ENCODE measurements around the gene SCNN1A.

Gene SCNN1A

DNA sequence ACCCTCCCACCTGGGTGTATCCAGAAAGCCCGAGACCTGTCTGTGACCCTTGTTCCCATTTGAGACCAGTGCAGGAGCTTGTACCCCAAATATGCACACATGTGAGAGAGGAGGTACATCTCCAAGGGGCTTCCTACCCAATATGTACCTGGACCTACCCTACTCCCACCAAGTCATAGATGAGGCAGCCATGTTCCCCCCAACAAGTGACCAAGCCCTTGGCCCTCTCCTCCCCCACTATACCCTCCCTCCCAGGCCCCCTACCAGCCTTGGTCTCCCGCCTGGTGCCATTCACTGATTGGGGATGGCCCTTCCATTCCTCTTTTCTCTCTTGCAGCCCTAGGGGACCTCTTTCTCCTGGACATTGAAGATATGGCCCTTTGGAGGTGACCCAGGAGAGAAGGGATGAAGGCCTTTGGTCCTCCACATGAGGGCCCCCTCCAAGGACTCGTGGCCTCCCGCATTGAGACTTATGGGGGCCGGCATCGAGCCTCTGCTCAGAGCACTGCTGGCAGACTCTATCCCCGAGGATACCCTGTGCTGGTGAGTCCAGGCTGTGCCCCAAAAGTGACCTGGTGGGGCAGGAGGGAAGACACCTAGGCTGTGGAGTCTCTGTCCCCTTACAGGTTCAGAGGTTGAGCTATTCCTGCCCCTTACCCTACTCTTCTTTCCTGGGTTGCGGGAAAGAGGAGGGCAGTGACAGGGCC lies 63.4 kb downstream of the SCNN1A start:
- H3K27ac ChIP-seq: peak overlapping the region; percentile 95
- DNase-seq (ENCODE audit: low spot score): no peak
- POLR2A ChIA-PET (ENCODE audit: low non-redundant PET): no interaction called here
- TF ChIP-seq, protein P1, sequence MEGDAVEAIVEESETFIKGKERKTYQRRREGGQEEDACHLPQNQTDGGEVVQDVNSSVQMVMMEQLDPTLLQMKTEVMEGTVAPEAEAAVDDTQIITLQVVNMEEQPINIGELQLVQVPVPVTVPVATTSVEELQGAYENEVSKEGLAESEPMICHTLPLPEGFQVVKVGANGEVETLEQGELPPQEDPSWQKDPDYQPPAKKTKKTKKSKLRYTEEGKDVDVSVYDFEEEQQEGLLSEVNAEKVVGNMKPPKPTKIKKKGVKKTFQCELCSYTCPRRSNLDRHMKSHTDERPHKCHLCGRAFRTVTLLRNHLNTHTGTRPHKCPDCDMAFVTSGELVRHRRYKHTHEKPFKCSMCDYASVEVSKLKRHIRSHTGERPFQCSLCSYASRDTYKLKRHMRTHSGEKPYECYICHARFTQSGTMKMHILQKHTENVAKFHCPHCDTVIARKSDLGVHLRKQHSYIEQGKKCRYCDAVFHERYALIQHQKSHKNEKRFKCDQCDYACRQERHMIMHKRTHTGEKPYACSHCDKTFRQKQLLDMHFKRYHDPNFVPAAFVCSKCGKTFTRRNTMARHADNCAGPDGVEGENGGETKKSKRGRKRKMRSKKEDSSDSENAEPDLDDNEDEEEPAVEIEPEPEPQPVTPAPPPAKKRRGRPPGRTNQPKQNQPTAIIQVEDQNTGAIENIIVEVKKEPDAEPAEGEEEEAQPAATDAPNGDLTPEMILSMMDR (conservative IDR thresholded peaks at IDR 0.05; ENCODE audit: low read depth): no peak
- CTCF ChIA-PET: interaction anchor here (0.5 to 1.0 kb wide), 2 partner anchors 11 to 24 kb away, joined by 3 read pairs; no protein-coding TSS in a partner anchor

DNA sequence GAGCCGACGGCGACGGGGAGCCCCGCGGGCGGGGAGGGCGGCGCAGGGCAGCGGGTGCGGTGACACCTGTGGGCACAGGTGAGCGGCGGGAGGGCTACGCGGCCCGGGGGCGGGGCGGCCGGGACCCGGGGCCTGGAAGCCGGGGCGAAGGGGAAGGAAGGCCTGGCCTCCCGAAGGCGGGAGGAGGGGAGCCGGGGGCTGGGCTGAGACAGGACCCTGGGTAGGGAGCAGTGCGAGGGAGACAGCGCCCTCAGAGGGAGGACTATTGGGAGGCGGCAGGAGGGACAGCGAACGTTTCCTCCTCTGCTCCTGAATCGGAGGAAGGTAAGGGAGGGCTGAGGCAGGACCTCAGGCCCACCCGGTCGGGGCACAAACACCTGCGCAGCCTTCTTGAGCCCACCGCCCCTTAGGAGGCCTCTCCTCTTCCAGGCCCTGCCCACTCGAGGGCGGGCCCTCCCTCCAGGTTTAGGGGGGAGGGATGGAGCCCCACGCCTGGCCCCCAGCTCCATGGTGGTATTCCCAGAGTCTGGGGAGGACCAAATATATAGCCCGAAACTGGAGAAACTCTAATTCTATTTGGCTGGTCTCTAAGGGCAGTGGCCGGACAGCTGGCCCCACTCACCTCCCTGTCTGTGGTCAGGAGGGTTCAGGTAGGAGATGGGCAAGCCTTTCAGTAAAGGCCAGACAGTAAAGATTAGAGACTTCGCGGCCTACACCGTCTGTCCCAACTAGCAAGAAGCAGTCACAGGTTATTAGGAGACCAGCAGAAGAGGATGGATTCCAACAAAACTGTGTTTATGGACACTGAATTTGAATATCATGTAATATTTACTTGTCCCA lies 64.4 kb downstream of the SCNN1A start:
- peak overlapping the region; percentile 95 for H3K27ac ChIP-seq
- CTCF ChIA-PET: no interaction called here
- POLR2A ChIA-PET (ENCODE audit: low non-redundant PET): no interaction called here
- no peak for DNase-seq (ENCODE audit: low spot score)
- TF ChIP-seq, protein P1 (conservative IDR thresholded peaks at IDR 0.05; ENCODE audit: low read depth): no peak

DNA sequence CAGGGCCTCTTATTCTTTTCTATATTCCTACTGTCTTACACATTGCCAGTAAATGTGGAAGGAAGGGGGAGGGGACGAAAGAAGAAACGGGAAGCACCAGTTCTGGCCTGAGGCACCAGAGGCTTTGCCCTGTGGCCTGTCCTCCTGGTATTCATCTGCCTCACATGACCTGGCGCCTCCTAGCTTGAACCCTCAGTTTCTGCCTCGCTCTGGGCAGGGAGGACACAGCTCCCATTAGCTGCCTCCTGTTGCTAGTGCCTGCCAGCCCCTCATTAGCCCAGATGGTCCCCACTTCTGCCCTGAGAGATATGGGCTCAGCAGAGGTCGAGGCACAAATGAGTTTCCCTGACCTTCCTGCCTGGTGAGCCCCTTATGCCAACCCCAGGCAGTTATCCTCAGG lies 67.8 kb downstream of the SCNN1A start:
- CTCF ChIA-PET: no interaction called here
- no peak overlapping the region for H3K27ac ChIP-seq
- DNase-seq (ENCODE audit: low spot score): no peak
- TF ChIP-seq, protein P1 (conservative IDR thresholded peaks at IDR 0.05; ENCODE audit: low read depth): no peak
- POLR2A ChIA-PET (ENCODE audit: low non-redundant PET): no interaction called here

DNA sequence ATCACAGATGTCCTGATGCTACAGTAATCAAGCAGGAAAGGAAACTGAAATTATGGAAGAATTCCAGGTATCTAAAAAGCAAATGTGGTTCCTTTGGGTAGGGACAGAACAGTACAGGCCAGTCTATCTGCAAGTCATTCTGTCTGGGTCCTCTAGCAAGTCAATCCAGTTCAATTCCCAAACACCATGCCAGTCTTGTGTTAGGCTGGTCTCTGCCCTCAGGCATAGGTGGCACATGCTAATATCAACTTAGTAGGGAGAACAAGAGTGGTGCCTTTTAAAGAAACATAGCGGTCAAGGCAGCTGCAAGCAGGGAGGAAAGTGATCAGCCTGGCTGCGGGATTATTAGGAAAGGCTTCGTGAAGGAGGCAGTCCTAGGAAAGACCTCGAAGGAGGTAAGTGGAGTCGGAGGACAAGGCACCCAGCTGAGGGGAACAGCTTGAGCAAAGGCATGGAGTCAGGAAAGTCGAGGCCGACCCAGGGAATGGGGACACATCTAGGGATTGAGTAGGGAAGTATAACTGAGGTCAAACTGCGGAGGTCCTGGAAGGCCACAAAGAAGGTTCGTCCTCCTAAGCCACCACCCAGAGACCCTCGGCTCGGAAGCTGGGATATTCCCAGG lies 68.7 kb downstream of the SCNN1A start:
- CTCF ChIA-PET: no interaction called here
- POLR2A ChIA-PET (ENCODE audit: low non-redundant PET): no interaction called here
- DNase-seq (ENCODE audit: low spot score): no peak
- H3K27ac ChIP-seq: no peak overlapping the region
- TF ChIP-seq, protein P1 (conservative IDR thresholded peaks at IDR 0.05; ENCODE audit: low read depth): no peak

DNA sequence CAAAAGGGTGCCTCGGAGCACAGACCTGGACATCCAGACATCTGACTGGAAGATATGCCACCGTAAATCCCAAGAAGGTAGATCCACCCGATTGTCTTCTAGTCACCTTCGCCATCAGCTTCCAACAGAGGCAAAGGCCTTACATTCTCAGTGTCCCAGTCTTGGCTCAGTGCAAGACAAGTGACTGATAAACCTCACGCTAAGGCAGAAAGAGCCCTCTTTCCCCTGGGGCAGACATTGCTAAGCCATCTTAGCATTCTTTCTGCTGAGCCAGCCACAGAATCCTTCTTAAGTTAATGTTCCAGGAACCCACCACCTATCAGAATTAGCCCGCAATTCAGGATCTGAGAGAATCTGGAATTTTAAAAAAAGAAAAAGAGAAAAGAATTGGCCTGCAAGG lies 69.2 kb downstream of the SCNN1A start:
- ChIA-PET POLR2A (ENCODE audit: low non-redundant PET) (no interaction called here), CTCF (no interaction called here)
- no peak overlapping the region for H3K27ac ChIP-seq
- DNase-seq (ENCODE audit: low spot score): no peak
- TF ChIP-seq, protein P1 (conservative IDR thresholded peaks at IDR 0.05; ENCODE audit: low read depth): no peak

DNA sequence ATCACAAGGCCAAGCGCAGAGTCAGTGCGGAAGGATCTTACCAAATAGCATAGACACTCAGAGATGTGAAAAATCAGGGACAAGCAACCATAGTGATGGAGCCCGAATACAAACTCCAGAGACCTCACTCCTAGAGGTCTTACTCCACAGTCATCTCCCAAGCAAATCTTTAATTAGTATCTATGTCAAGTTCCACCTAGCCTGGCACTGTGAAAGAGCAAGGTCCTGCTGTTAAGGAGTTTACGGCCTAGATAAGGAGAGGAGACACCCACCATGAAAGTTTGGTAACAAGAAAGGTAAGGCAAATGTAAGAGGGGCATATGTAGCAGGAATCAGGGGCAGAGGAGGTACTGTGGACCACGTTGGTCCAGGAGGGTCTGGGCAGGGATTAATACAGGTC lies 72.3 kb downstream of the SCNN1A start:
- DNase-seq (ENCODE audit: low spot score): no peak
- TF ChIP-seq, protein P1 (conservative IDR thresholded peaks at IDR 0.05; ENCODE audit: low read depth): no peak
- no peak overlapping the region for H3K27ac ChIP-seq
- ChIA-PET POLR2A (ENCODE audit: low non-redundant PET) (no interaction called here), CTCF (interaction anchor here (0.6 kb wide), 1 partner anchor 10 kb away, joined by 3 read pairs; no protein-coding TSS in a partner anchor)
